Measurements from ENCODE around the gene THBS4. TPM values are rescaled to one million over a fixed set of nuclear protein-coding genes. Genes with fewer than 3 reads are reported as not detected.

The THBS4 gene
- total and polyA plus RNA-seq, 2 experiments from 2014 or later: 0.80 TPM; not detected in 1

DNA sequence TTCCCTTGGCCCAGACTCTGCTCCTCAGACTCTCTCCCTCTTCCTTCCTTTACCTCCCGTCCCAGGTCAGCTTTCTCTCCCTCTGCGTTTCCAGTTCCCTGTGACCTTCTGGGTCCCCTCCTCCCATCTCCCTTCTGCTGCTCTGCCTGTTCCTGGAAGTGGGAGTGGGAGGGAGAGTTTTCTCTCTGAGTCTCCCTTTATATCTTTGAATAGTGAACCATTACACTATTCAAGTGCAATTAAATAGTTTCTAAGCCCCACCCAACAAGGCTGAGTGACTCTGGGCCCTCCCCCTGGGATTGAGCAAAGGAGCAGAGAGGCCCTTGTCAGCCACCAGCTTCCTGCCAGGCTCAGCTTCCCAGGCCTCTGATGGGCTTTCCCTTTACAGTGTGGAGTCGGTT lies 34.8 kb downstream of the THBS4 start:
- no peak overlapping the region for H2AFZ ChIP-seq
- no peaks in the 10 kb centered on the region for H3K9me3 ChIP-seq (ENCODE audit: low read depth)
- no peaks in the 10 kb centered on the region for H3K4me1 ChIP-seq (ENCODE audit: insufficient read depth)
- 59% methylated on average over 3 of the region's 3 CpGs for WGBS (ENCODE audit: low lambda C conversion rate, missing lambda C conversion rate)
- H3K9me2 ChIP-seq (replicated peaks; ENCODE audit: insufficient read depth): no peaks in the 10 kb centered on the region
- no peaks in the 10 kb centered on the region for H3K27me3 ChIP-seq
- no peaks in the 10 kb centered on the region for H4K20me1 ChIP-seq (ENCODE audit: insufficient read depth, poor library complexity, severe bottlenecking)
- H3K36me3 ChIP-seq (replicated peaks; ENCODE audit: insufficient read depth, low read depth): no peaks in the 10 kb centered on the region
- DNase-seq (ENCODE audit: low spot score): no peak
- no peak overlapping the region for H3K4me2 ChIP-seq
- no peak for TF ChIP-seq EZH2 (IDR thresholded peaks at IDR 0.05; ENCODE audit: borderline replicate concordance)
- TF ChIP-seq, protein P1, sequence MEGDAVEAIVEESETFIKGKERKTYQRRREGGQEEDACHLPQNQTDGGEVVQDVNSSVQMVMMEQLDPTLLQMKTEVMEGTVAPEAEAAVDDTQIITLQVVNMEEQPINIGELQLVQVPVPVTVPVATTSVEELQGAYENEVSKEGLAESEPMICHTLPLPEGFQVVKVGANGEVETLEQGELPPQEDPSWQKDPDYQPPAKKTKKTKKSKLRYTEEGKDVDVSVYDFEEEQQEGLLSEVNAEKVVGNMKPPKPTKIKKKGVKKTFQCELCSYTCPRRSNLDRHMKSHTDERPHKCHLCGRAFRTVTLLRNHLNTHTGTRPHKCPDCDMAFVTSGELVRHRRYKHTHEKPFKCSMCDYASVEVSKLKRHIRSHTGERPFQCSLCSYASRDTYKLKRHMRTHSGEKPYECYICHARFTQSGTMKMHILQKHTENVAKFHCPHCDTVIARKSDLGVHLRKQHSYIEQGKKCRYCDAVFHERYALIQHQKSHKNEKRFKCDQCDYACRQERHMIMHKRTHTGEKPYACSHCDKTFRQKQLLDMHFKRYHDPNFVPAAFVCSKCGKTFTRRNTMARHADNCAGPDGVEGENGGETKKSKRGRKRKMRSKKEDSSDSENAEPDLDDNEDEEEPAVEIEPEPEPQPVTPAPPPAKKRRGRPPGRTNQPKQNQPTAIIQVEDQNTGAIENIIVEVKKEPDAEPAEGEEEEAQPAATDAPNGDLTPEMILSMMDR (IDR thresholded peaks at IDR 0.05; ENCODE audit: poor library complexity): no peak
- TF ChIP-seq EZH2phosphoT487 (IDR thresholded peaks at IDR 0.05; ENCODE audit: low read depth, severe bottlenecking, unreplicated experiment): no peak
- H3K4me3 ChIP-seq: no peak overlapping the region
- no peaks in the 10 kb centered on the region for H3K79me2 ChIP-seq
- H3K27ac ChIP-seq: no peak overlapping the region

DNA sequence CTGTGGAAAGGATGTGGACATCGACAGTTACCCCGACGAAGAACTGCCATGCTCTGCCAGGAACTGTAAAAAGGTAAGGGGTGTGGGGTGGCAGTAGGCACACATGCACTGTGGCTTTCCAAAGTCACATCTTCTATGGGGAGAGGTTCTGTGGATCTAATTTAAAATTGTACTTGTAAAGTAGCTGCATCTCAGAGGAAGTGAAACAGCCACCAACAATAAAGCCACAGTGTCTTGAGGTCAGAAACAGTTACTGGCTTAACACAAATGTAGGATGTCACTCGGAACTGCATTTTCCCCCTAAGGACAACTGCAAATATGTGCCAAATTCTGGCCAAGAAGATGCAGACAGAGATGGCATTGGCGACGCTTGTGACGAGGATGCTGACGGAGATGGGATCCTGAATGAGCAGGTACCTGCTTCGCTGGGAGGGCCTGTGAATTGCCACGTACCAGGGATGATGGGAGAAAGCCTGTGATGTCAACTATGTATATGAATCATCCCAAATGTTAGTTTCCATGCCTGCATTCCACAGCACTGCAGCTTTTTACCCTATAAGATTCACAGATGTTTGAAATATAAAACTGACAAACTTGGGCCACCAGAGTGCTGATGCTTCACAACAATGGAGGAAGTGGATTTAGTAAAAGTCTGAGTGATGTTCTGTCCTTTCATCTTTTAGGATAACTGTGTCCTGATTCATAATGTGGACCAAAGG lies 35.3 kb downstream of the THBS4 start:
- no peak for DNase-seq (ENCODE audit: low spot score)
- Histone ChIP-seq H3K36me3 (replicated peaks; ENCODE audit: insufficient read depth, low read depth) (no peaks in the 10 kb centered on the region), H3K4me2 (no peak overlapping the region), H3K79me2 (no peaks in the 10 kb centered on the region), H4K20me1 (ENCODE audit: insufficient read depth, poor library complexity, severe bottlenecking) (no peaks in the 10 kb centered on the region), H3K4me3 (no peak overlapping the region), H3K9me3 (ENCODE audit: low read depth) (no peaks in the 10 kb centered on the region), H3K27me3 (no peaks in the 10 kb centered on the region), H2AFZ (no peak overlapping the region), H3K9me2 (replicated peaks; ENCODE audit: insufficient read depth) (no peaks in the 10 kb centered on the region), H3K4me1 (ENCODE audit: insufficient read depth) (no peaks in the 10 kb centered on the region), H3K27ac (no peak overlapping the region)
- 91% methylated on average over 10 of the region's 10 CpGs for WGBS (ENCODE audit: low lambda C conversion rate, missing lambda C conversion rate)
- no peak for TF ChIP-seq EZH2phosphoT487 (IDR thresholded peaks at IDR 0.05; ENCODE audit: low read depth, severe bottlenecking, unreplicated experiment)
- no peak for TF ChIP-seq EZH2 (IDR thresholded peaks at IDR 0.05; ENCODE audit: borderline replicate concordance)
- TF ChIP-seq, protein P1 (IDR thresholded peaks at IDR 0.05; ENCODE audit: poor library complexity): no peak

DNA sequence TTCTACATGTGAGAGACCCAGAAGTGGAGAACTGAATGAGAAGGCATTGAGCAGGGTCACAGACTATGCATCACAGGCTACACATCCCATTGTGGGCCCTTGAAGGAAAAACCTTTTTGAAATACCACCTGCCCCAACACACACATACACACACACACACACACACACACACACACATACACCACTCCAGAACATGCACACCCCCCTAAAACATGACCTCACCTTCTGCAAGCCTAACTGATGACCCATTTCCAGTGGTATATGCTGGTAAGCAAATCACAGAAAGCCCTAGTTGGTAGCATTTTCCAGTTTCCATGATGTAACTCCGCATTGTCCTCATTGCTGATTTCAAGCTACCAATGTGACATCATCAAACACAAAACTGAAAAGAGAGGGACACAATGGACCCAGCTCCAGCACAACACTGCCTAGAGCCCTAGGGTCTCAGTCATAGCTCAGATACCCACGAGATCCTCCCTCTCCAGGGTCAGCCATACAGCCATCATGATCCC lies 36.4 kb downstream of the THBS4 start:
- no peak for TF ChIP-seq EZH2phosphoT487 (IDR thresholded peaks at IDR 0.05; ENCODE audit: low read depth, severe bottlenecking, unreplicated experiment)
- TF ChIP-seq, protein P1 (IDR thresholded peaks at IDR 0.05; ENCODE audit: poor library complexity): no peak
- TF ChIP-seq EZH2 (IDR thresholded peaks at IDR 0.05; ENCODE audit: borderline replicate concordance): no peak
- Histone ChIP-seq H3K4me2 (no peak overlapping the region), H2AFZ (no peak overlapping the region), H3K4me1 (ENCODE audit: insufficient read depth) (no peaks in the 10 kb centered on the region), H3K9me2 (replicated peaks; ENCODE audit: insufficient read depth) (no peaks in the 10 kb centered on the region), H3K79me2 (no peaks in the 10 kb centered on the region), H3K27me3 (no peaks in the 10 kb centered on the region), H3K4me3 (no peak overlapping the region), H4K20me1 (ENCODE audit: insufficient read depth, poor library complexity, severe bottlenecking) (no peaks in the 10 kb centered on the region), H3K9me3 (ENCODE audit: low read depth) (no peaks in the 10 kb centered on the region), H3K27ac (no peak overlapping the region), H3K36me3 (replicated peaks; ENCODE audit: insufficient read depth, low read depth) (no peaks in the 10 kb centered on the region)
- WGBS (ENCODE audit: low lambda C conversion rate, missing lambda C conversion rate): 90% methylated on average over 2 of the region's 2 CpGs
- DNase-seq (ENCODE audit: low spot score): no peak

Measured in hepatocyte (in vitro differentiated cells).